ENCODE data around the gene SLC39A11.

- no peak for TF ChIP-seq CTCF (conservative IDR thresholded peaks at IDR 0.05)
- no peak for TF ChIP-seq EZH2 (IDR thresholded peaks at IDR 0.05; ENCODE audit: low read depth)
Measured at GRCh38 chr17:72691586-72691985, 400.9 kb downstream of the SLC39A11 start.

Data from PC-9 (cell line).